Fibroblast of the aortic adventitia (primary cell): Measurements from ENCODE around the gene TEX52. TPM values are rescaled to one million over a fixed set of nuclear protein-coding genes. Genes with fewer than 3 reads are reported as not detected.
"Not testable (repeated sequence)": the region's sequence is repeated elsewhere in the genome, so short reads cannot be mapped to it uniquely, and the experiment has no call there.

Experiments
- DNase-seq: peaks from one replicate; pipeline ENCODE4 v3.0.0-alpha.2; 2010; ENCODE audit warnings: low read depth
- H3K4me3 ChIP-seq: 2 replicates; pipeline ENCODE4 v1.5.1; 2011; ENCODE audit warnings: low read depth, mild to moderate bottlenecking, control low read depth, low read length, moderate library complexity
- total RNA-seq: library from RNA; depleted of rRNA; stranded (reverse); fragments of >200 nt; gene quantifications from 2 replicates; pipeline ENCODE4 v1.2.3, GENCODE V29; 2012; ENCODE audit warnings: low replicate concordance
- TF ChIP-seq, protein P1 (sequence below): IDR thresholded peaks from 2 replicates; pipeline ENCODE4 v1.5.1; 2011; ENCODE audit warnings: mild to moderate bottlenecking, low read length, control low read depth, inconsistent platforms; ENCODE audit not compliant: insufficient read depth

TEX52 gene
- total RNA-seq, 1 donor: not detected

DNA sequence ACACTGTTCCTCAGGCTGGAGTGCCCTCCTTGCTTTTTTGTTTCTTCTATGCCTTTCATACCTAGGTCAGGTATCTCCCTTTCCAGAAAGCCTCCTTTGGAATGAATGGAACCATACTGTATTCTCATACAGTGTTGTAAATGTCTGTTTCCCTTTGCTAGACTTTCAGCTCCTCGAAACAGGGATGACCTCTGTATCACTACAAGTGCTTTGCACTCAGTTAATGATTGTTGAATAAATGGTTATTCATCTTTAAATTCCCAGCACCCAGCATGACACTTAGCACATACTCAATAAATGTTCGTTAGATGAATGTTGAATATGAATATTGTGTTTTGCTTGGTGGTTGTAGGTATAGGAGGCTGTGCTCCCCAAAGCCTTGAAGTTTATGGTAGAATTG lies 28.0 kb upstream of the TEX52 start:
- no peak for DNase-seq
- no peak overlapping the region for H3K4me3 ChIP-seq
- TF ChIP-seq, protein P1, sequence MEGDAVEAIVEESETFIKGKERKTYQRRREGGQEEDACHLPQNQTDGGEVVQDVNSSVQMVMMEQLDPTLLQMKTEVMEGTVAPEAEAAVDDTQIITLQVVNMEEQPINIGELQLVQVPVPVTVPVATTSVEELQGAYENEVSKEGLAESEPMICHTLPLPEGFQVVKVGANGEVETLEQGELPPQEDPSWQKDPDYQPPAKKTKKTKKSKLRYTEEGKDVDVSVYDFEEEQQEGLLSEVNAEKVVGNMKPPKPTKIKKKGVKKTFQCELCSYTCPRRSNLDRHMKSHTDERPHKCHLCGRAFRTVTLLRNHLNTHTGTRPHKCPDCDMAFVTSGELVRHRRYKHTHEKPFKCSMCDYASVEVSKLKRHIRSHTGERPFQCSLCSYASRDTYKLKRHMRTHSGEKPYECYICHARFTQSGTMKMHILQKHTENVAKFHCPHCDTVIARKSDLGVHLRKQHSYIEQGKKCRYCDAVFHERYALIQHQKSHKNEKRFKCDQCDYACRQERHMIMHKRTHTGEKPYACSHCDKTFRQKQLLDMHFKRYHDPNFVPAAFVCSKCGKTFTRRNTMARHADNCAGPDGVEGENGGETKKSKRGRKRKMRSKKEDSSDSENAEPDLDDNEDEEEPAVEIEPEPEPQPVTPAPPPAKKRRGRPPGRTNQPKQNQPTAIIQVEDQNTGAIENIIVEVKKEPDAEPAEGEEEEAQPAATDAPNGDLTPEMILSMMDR: no peak

- H3K4me3 ChIP-seq: no peak overlapping the region
- no peak for DNase-seq
- TF ChIP-seq, protein P1: no peak
These were observed 23.0 kb upstream of the TEX52 start for GRCh38 chr12:2879853-2880252.

DNA sequence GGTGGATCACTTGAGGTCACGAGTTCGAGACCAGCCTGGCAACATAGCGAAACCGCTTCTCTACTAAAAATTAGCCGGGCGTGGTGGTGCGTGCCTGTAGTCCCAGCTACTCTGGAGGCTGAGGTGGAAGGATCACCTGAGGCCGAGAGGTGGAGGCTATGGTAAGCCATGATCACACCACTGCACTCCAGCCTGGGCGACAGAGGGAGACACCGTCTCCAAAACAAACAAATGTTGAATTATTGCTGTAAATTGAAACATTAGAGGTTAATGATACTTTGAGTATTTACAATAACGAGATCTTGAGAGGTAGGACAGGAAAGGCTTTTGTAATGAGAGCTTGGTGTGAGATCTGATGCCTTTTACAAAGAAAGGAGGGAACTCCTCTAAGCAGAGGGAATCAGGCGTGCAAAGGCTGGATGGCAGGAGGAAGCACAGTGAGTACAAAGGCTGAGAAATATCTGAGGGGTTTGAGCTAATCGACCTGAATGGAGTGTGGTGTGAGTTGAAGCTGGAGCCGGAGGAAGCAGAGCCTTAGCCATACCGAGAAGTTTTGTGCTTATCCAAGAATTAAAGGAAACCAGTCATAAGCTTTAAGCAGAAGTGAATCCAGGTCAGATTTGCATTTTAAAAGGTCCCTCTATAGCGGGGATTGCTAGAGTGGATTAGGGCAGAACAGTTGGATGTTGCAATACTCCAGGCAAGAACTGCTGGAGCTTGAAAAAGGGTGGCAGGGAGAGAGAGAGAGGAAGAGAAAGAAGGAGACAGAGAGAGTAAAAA lies 21.3 kb upstream of the TEX52 start:
- DNase-seq: peak; percentile 63
- TF ChIP-seq, protein P1: no peak
- H3K4me3 ChIP-seq: peak overlapping the region; percentile 82

DNA sequence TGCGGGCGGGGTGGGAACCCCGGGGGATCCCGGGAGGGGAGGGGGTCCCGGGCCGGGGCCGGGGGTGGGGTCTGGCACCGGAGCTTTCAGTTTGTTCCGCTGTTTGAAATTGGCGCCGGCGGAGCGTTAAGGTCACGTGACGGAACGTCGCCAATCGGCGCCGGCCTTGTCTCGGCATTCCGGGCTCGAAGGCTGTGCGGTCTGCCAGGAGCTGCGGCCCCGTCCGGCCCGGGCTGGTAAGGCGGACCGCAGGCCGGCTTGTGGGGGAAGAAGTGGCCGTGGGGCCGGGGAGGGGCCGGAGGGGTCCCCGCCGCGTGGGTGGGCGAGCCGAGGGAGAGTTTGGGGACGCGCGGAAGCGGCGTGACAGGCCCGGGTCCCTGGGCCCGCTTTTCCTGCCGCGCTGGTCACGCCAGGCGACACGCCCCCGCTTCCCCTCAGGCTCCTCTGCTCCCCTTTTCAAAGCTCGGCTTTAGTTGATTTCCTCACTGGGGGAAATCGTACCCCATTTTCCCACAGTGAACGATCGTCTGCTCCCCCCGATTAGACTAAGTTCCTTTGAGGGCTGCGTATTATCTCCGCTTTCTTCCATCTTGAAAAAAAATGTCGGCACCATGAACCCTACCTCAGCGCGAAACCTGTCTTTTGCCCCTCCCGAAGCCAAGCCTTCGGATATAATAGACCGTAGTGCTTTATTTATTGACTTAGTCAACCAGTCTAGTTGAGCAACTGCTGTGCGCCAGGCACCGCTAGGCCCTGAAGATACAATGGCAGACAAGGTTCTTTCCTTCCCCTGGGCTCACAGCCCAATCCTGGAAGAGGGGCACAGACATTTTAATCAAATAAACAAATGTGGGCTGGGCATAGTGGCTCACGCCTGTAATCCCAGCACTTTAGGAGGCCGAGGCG lies 20.5 kb upstream of the TEX52 start, which contains the start of the genes FOXM1 and RHNO1:
Gene FOXM1, minus strand, starts transcription at position 128 of the 906 bp plus-strand sequence. CDS start 2,696 bp downstream, outside the sequence.
Gene RHNO1, plus strand, starts transcription at position 177 of the 906 bp plus-strand sequence. CDS start 8,144 bp downstream, outside the sequence.
- DNase-seq: peak; percentile 85
- H3K4me3 ChIP-seq: peak within 1 kb of the TSS; percentile 82
- TF ChIP-seq, protein P1: peak; percentile 26

- peak overlapping the region; percentile 82 for H3K4me3 ChIP-seq
- peak; percentile 22 for DNase-seq
- TF ChIP-seq, protein P1: no peak
These were observed 19.7 kb upstream of the TEX52 start for GRCh38 chr12:2876431-2877046.

GRCh38 chr12:2868986-2869632 lies 12.3 kb upstream of the TEX52 start:
- not testable (repeated sequence) for H3K4me3 ChIP-seq
- peak; percentile 14 for DNase-seq
